ENCODE data around the gene ABCB6.

ABCB6 gene

GRCh38 chr2:219184121-219184520 is 34.6 kb downstream of the ABCB6 start:
- no peak for DNase-seq (ENCODE audit: low spot score)

GRCh38 chr2:219183151-219183772 is 35.5 kb downstream of the ABCB6 start:
- no peak for DNase-seq (ENCODE audit: low spot score)

GRCh38 chr2:219182331-219183150 is 36.2 kb downstream of the ABCB6 start:
- no peak for DNase-seq (ENCODE audit: low spot score)

GRCh38 chr2:219181531-219181930 is 37.2 kb downstream of the ABCB6 start:
- no peak for DNase-seq (ENCODE audit: low spot score)

- no peak for DNase-seq (ENCODE audit: low spot score)
Observed at GRCh38 chr2:219180961-219181360, 37.8 kb downstream of the ABCB6 start.

GRCh38 chr2:219179601-219180465 is 38.9 kb downstream of the ABCB6 start:
- DNase-seq (ENCODE audit: low spot score) = no peak

GRCh38 chr2:219178377-219179175 is 40.2 kb downstream of the ABCB6 start:
- DNase-seq (ENCODE audit: low spot score) = peak; percentile 31

GRCh38 chr2:219177552-219178376 is 41.0 kb downstream of the ABCB6 start, which contains the start of gene RETREG2:
Gene RETREG2, plus strand, starts transcription at chr2:219178275. Its CDS starts 78 bp downstream, at chr2:219178353.
- peak; percentile 90 for DNase-seq (ENCODE audit: low spot score)

GRCh38 chr2:219176818-219177551 is 41.8 kb downstream of the ABCB6 start, which contains the start of gene CNPPD1:
Gene CNPPD1, minus strand, starts transcription at chr2:219176925. Its CDS starts 97 bp downstream, at chr2:219176828.
- peak; percentile 89 for DNase-seq (ENCODE audit: low spot score)

- DNase-seq (ENCODE audit: low spot score) = peak; percentile 62
Observed at GRCh38 chr2:219175928-219176817, 42.6 kb downstream of the ABCB6 start.

GRCh38 chr2:219175486-219175885 is 43.3 kb downstream of the ABCB6 start:
- no peak for DNase-seq (ENCODE audit: low spot score)

GRCh38 chr2:219174801-219175200 is 44.0 kb downstream of the ABCB6 start:
- DNase-seq (ENCODE audit: low spot score) = no peak

GRCh38 chr2:219174146-219174545 is 44.6 kb downstream of the ABCB6 start:
- no peak for DNase-seq (ENCODE audit: low spot score)

- no peak for DNase-seq (ENCODE audit: low spot score)
Observed at GRCh38 chr2:219173176-219173575, 45.6 kb downstream of the ABCB6 start.

GRCh38 chr2:219172231-219173154 is 46.3 kb downstream of the ABCB6 start:
- DNase-seq (ENCODE audit: low spot score) = no peak

GRCh38 chr2:219171231-219171651 is 47.5 kb downstream of the ABCB6 start:
- DNase-seq (ENCODE audit: low spot score) = peak; percentile 45

- no peak for DNase-seq (ENCODE audit: low spot score)
Observed at GRCh38 chr2:219169930-219170654, 48.7 kb downstream of the ABCB6 start, which contains the start of gene SLC23A3. Gene SLC23A3, minus strand, starts transcription at chr2:219170029. Its CDS starts 45 bp downstream, at chr2:219169984.
